ENCODE results near the gene KIF5B. TPM values are rescaled to one million over a fixed set of nuclear protein-coding genes. Genes with fewer than 3 reads are reported as not detected.
"Not testable (repeated sequence)": the region's sequence is repeated elsewhere in the genome, so short reads cannot be mapped to it uniquely, and the experiment has no call there.

KIF5B gene
- total RNA-seq, 1 experiment from 2014 or later = 108 TPM

- no peak for DNase-seq
- no peaks in the 10 kb centered on the region for H3K9me3 Mint-ChIP-seq (ENCODE audit: low read depth, unreplicated experiment)
- intact Hi-C loops (cut with micrococcal nuclease; ENCODE audit: unreplicated experiment) = no loop called here
- peaks cover 47% of the 10 kb centered on the region for H3K36me3 Mint-ChIP-seq (ENCODE audit: insufficient read depth, unreplicated experiment)
- no TSS peak for BruUV-seq (replicated peaks)
- TF ChIP-seq, protein P1, sequence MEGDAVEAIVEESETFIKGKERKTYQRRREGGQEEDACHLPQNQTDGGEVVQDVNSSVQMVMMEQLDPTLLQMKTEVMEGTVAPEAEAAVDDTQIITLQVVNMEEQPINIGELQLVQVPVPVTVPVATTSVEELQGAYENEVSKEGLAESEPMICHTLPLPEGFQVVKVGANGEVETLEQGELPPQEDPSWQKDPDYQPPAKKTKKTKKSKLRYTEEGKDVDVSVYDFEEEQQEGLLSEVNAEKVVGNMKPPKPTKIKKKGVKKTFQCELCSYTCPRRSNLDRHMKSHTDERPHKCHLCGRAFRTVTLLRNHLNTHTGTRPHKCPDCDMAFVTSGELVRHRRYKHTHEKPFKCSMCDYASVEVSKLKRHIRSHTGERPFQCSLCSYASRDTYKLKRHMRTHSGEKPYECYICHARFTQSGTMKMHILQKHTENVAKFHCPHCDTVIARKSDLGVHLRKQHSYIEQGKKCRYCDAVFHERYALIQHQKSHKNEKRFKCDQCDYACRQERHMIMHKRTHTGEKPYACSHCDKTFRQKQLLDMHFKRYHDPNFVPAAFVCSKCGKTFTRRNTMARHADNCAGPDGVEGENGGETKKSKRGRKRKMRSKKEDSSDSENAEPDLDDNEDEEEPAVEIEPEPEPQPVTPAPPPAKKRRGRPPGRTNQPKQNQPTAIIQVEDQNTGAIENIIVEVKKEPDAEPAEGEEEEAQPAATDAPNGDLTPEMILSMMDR (IDR thresholded peaks at IDR 0.05; ENCODE audit: unreplicated experiment) = no peak
- CTCF ChIA-PET = no interaction called here
- no peak overlapping the region for H3K27ac Mint-ChIP-seq (ENCODE audit: unreplicated experiment)
- H3K4me3 Mint-ChIP-seq (ENCODE audit: low read depth, unreplicated experiment) = no peak overlapping the region
- H3K27me3 Mint-ChIP-seq (ENCODE audit: unreplicated experiment) = no peaks in the 10 kb centered on the region
- peaks cover 56% of the 10 kb centered on the region for H3K4me1 Mint-ChIP-seq (ENCODE audit: low read depth, unreplicated experiment)
These were observed 10.1 kb downstream of the KIF5B start for GRCh38 chr10:32046151-32046550.

DNA sequence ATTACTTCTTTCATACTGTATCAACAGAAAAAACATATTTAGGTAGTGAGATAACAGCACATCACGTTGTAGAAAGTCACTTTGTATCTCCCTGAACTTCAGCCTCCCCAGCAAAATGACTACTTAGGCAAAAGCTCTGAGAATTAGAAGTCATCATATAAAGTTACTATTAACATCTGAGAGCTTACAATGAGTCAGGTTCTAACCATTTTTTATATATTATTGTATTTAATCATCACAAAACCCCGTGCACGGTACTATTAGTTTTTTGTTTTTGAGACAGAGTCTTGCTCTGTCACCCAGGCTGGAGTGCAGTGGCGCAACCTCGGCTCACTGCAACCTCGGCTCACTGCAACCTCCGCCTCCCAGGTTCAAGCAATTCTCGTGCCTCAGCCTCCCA, 13.5 kb downstream of the KIF5B start:
- CTCF ChIA-PET; DNase-seq; H3K27ac Mint-ChIP-seq (ENCODE audit: unreplicated experiment); H3K27me3 Mint-ChIP-seq (ENCODE audit: unreplicated experiment); H3K9me3 Mint-ChIP-seq (ENCODE audit: low read depth, unreplicated experiment); intact Hi-C loops (cut with micrococcal nuclease; ENCODE audit: unreplicated experiment); BruUV-seq (replicated peaks); H3K4me3 Mint-ChIP-seq (ENCODE audit: low read depth, unreplicated experiment): not testable (repeated sequence)
- H3K4me1 Mint-ChIP-seq (ENCODE audit: low read depth, unreplicated experiment) = peaks cover 38% of the 10 kb centered on the region
- H3K36me3 Mint-ChIP-seq (ENCODE audit: insufficient read depth, unreplicated experiment) = peaks cover 54% of the 10 kb centered on the region

DNA sequence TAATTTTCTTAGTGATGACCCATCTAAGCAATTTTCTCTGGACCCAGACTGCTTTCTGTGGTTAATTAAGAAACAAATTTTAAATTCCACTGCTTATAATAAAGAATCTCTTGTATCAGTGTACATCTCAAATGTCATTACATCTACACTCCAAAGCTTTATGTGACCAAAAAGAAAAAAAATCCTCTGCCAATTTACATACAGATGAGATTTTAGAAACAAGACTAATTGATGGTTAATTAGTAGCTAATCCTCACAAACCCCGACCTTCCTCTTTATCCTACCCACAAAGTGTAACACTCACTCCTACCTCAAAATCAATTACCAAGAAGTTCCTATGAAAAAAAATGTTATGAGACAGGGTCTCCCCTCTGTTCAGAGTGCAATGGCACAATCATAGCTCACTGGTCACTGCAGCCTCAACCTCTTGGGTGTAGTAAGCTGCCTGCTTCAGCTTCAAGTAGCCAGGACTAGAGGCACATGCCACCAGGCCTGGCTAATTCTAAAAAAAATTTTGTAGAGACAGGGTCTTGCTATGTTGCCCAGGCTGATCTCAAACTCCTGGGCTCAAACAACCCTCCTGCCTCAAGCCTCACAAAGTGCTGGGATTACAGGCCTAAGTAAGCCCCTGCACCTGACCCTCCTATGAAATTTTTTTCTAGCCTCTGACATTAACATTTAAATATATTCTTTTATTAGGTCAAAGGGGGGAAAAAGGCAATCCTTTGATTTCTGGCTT, 14.8 kb downstream of the KIF5B start:
- peak overlapping the region; percentile 1 for H3K27ac Mint-ChIP-seq (ENCODE audit: unreplicated experiment)
- H3K4me3 Mint-ChIP-seq (ENCODE audit: low read depth, unreplicated experiment) = no peak overlapping the region
- peaks cover 26% of the 10 kb centered on the region for H3K4me1 Mint-ChIP-seq (ENCODE audit: low read depth, unreplicated experiment)
- H3K36me3 Mint-ChIP-seq (ENCODE audit: insufficient read depth, unreplicated experiment) = peaks cover 49% of the 10 kb centered on the region
- TF ChIP-seq, protein P1 (IDR thresholded peaks at IDR 0.05; ENCODE audit: unreplicated experiment) = no peak
- BruUV-seq (replicated peaks) = no TSS peak
- intact Hi-C loops (cut with micrococcal nuclease; ENCODE audit: unreplicated experiment) = no loop called here
- no peaks in the 10 kb centered on the region for H3K9me3 Mint-ChIP-seq (ENCODE audit: low read depth, unreplicated experiment)
- H3K27me3 Mint-ChIP-seq (ENCODE audit: unreplicated experiment) = no peaks in the 10 kb centered on the region
- CTCF ChIA-PET = interaction anchor here (0.6 to 1.0 kb wide), 2 partner anchors 9 to 15 kb away, joined by 3 to 4 read pairs; no protein-coding TSS in a partner anchor
- no peak for DNase-seq

DNA sequence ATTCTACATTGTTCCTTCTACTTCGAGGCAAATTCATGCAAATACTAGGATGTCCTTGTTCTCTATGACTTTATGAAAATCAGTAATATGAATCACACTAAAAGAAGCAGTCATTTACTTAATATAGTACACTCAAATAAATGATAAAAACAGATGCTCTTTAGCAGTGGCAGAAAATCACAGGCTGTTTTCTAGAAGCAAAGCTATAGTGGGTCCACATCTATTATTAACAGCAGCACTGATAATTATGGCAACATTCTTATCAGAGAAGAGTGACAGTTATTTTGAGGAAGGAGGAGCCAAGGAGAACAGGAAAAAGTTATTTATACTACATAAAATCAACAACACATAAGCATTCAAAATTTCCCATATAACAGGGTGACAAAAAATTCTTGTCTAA, 16.5 kb downstream of the KIF5B start:
- TF ChIP-seq, protein P1 (IDR thresholded peaks at IDR 0.05; ENCODE audit: unreplicated experiment) = no peak
- intact Hi-C loops (cut with micrococcal nuclease; ENCODE audit: unreplicated experiment) = no loop called here
- Mint-ChIP-seq H3K4me1 (ENCODE audit: low read depth, unreplicated experiment) (peaks cover 26% of the 10 kb centered on the region), H3K4me3 (ENCODE audit: low read depth, unreplicated experiment) (no peak overlapping the region), H3K9me3 (ENCODE audit: low read depth, unreplicated experiment) (no peaks in the 10 kb centered on the region), H3K36me3 (ENCODE audit: insufficient read depth, unreplicated experiment) (peaks cover 49% of the 10 kb centered on the region), H3K27me3 (ENCODE audit: unreplicated experiment) (no peaks in the 10 kb centered on the region), H3K27ac (ENCODE audit: unreplicated experiment) (no peak overlapping the region)
- DNase-seq = no peak
- CTCF ChIA-PET = no interaction called here
- no TSS peak for BruUV-seq (replicated peaks)

DNA sequence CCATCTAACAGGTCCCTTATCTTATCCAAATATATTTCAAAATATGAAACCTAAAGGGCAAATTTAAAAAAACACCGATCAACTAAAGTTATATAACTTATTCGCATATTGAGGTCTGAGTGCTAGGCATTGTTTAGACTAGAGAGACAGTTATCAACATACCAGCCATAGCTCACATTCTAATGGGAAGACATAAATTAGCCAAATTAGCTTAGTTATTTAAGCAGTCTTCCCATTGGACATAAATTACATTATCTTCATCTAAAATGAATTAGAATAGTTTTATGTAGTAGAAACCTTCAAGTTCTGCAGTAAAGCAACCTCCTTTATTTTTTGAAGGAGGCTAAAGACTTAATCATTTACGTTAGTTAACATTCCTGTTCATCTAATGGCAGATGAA, 17.4 kb downstream of the KIF5B start:
- intact Hi-C loops (cut with micrococcal nuclease; ENCODE audit: unreplicated experiment) = no loop called here
- Mint-ChIP-seq H3K27me3 (ENCODE audit: unreplicated experiment) (no peaks in the 10 kb centered on the region), H3K27ac (ENCODE audit: unreplicated experiment) (no peak overlapping the region), H3K9me3 (ENCODE audit: low read depth, unreplicated experiment) (no peaks in the 10 kb centered on the region), H3K4me3 (ENCODE audit: low read depth, unreplicated experiment) (no peak overlapping the region), H3K36me3 (ENCODE audit: insufficient read depth, unreplicated experiment) (peaks cover 49% of the 10 kb centered on the region), H3K4me1 (ENCODE audit: low read depth, unreplicated experiment) (peaks cover 21% of the 10 kb centered on the region)
- no peak for DNase-seq
- no TSS peak for BruUV-seq (replicated peaks)
- CTCF ChIA-PET = no interaction called here
- TF ChIP-seq, protein P1 (IDR thresholded peaks at IDR 0.05; ENCODE audit: unreplicated experiment) = no peak
